Smooth muscle cell (in vitro differentiated cells): ENCODE measurements around the gene MAP3K15. TPM values are rescaled to one million over a fixed set of nuclear protein-coding genes. Genes with fewer than 3 reads are reported as not detected.

Source experiments
- DNase-seq: peaks from one replicate; lab custom pipeline; 2025; ENCODE audit not compliant: unreplicated experiment; lab: John Stamatoyannopoulos, UW
- H2AFZ ChIP-seq: fragments of 200-600 bp; sonication (generic); 2 replicates; pipeline ENCODE4 v1.6.0; 2016; ENCODE audit warnings: antibody characterized with exemption, low read depth, mild to moderate bottlenecking
- H3F3A ChIP-seq: fragments of 200-600 bp; sonication (generic); 2 replicates; pipeline ENCODE4 v1.6.0; 2017; ENCODE audit warnings: antibody characterized with exemption, low read depth
- H3K27ac ChIP-seq: fragments of 200-600 bp; sonication (generic); 2 replicates; pipeline ENCODE4 v1.5.1; 2016; ENCODE audit warnings: low read depth, mild to moderate bottlenecking
- H3K27me3 ChIP-seq: fragments of 200-600 bp; sonication (generic); 2 replicates; pipeline ENCODE4 v1.6.1; 2016; ENCODE audit warnings: low read depth, mild to moderate bottlenecking
- H3K36me3 ChIP-seq: fragments of 200-600 bp; sonication (generic); 2 replicates; pipeline ENCODE4 v1.5.1; 2016; ENCODE audit warnings: low read depth
- H3K4me1 ChIP-seq: fragments of 200-600 bp; sonication (generic); 2 replicates; pipeline ENCODE4 v1.5.1; 2016; ENCODE audit warnings: low read depth
- H3K4me2 ChIP-seq: fragments of 200-600 bp; sonication (generic); 2 replicates; pipeline ENCODE4 v1.6.0; 2016; ENCODE audit warnings: mild to moderate bottlenecking
- H3K4me3 ChIP-seq: fragments of 200-600 bp; sonication (generic); 2 replicates; pipeline ENCODE4 v1.5.1; 2016; ENCODE audit warnings: mild to moderate bottlenecking
- H3K79me2 ChIP-seq: fragments of 200-600 bp; sonication (generic); 2 replicates; pipeline ENCODE4 v1.6.0; 2016; ENCODE audit warnings: low read depth, mild to moderate bottlenecking
- H3K9ac ChIP-seq: fragments of 200-600 bp; sonication (generic); 2 replicates; pipeline ENCODE4 v1.6.0; 2016; ENCODE audit warnings: low read depth
- H3K9me3 ChIP-seq: fragments of 200-600 bp; sonication (generic); replicated peaks from 2 replicates; pipeline ENCODE4 v1.5.1; 2016; ENCODE audit warnings: low read depth
- H4K20me1 ChIP-seq: fragments of 200-600 bp; sonication (generic); 2 replicates; pipeline ENCODE4 v1.6.0; 2016; ENCODE audit warnings: low read depth
- CTCF ChIP-seq: fragments of 200-600 bp; sonication (generic); IDR thresholded peaks from 2 replicates; pipeline ENCODE4 v1.5.1; 2017; ENCODE audit warnings: borderline replicate concordance, mild to moderate bottlenecking, antibody characterized with exemption; ENCODE audit not compliant: insufficient read depth, poor library complexity, severe bottlenecking
- WGBS: methylation state at CpG from one replicate; pipeline ENCODE4 v1.1.7; 2016; ENCODE audit warnings: low lambda C conversion rate; 5-methylcytosine and 5-hydroxymethylcytosine counted together
- polyA plus RNA-seq: library from polyadenylated mRNA; unstranded; fragments of >200 nt; fragmentation: Nextera tagmentation; extraction: Ambion mirVana; gene quantifications from 2 replicates; pipeline ENCODE4 v1.2.1, GENCODE V29; 2016
- total RNA-seq: library from RNA; depleted of rRNA; stranded (reverse); fragments of >200 nt; gene quantifications from 2 replicates; pipeline ENCODE4 v1.2.3, GENCODE V29; 2014

Gene MAP3K15
- total and polyA plus RNA-seq, 2 experiments from 2014 or later, result 1.6 TPM; not detected in 1

GRCh38 chrX:19389227-19389845 is 126.0 kb downstream of the MAP3K15 start:
- Histone ChIP-seq H4K20me1 (no peaks in the 10 kb centered on the region), H3K27me3 (no peaks in the 10 kb centered on the region), H3K4me3 (no peak overlapping the region), H3K4me2 (no peak overlapping the region), H2AFZ (no peak overlapping the region), H3K9ac (no peak overlapping the region), H3K79me2 (no peaks in the 10 kb centered on the region), H3F3A (no peaks in the 10 kb centered on the region), H3K36me3 (no peaks in the 10 kb centered on the region), H3K27ac (no peak overlapping the region), H3K9me3 (peaks cover 3% of the 10 kb centered on the region), H3K4me1 (no peaks in the 10 kb centered on the region)
- TF ChIP-seq CTCF, result no peak
- 63% methylated on average over 4 of the region's 4 CpGs for WGBS
- no peak for DNase-seq

- no peak for TF ChIP-seq CTCF
- no peak for DNase-seq
- no peak overlapping the region for H2AFZ ChIP-seq
- no peak overlapping the region for H3K9ac ChIP-seq
- no peaks in the 10 kb centered on the region for H3K4me1 ChIP-seq
- no peak overlapping the region for H3K4me3 ChIP-seq
- no peaks in the 10 kb centered on the region for H3K79me2 ChIP-seq
- no peaks in the 10 kb centered on the region for H3F3A ChIP-seq
- peaks cover 3% of the 10 kb centered on the region for H3K9me3 ChIP-seq
- H3K36me3 ChIP-seq, result no peaks in the 10 kb centered on the region
- H3K27ac ChIP-seq, result no peak overlapping the region
- 83% methylated on average over 8 of the region's 8 CpGs for WGBS
- no peaks in the 10 kb centered on the region for H4K20me1 ChIP-seq
- H3K27me3 ChIP-seq, result no peaks in the 10 kb centered on the region
- H3K4me2 ChIP-seq, result no peak overlapping the region
Measured at GRCh38 chrX:19388741-19389140, 126.6 kb downstream of the MAP3K15 start.

GRCh38 chrX:19388064-19388679 is 127.1 kb downstream of the MAP3K15 start:
- Histone ChIP-seq H2AFZ (no peak overlapping the region), H3K36me3 (no peaks in the 10 kb centered on the region), H3K4me3 (no peak overlapping the region), H3K9ac (no peak overlapping the region), H3K4me2 (no peak overlapping the region), H3K9me3 (peaks cover 3% of the 10 kb centered on the region), H4K20me1 (no peaks in the 10 kb centered on the region), H3K79me2 (no peaks in the 10 kb centered on the region), H3K27me3 (no peaks in the 10 kb centered on the region), H3F3A (no peaks in the 10 kb centered on the region), H3K4me1 (no peaks in the 10 kb centered on the region), H3K27ac (no peak overlapping the region)
- no peak for TF ChIP-seq CTCF
- WGBS, result 81% methylated on average over 13 of the region's 13 CpGs
- DNase-seq, result no peak

GRCh38 chrX:19386679-19387078 is 128.6 kb downstream of the MAP3K15 start:
- no peak for TF ChIP-seq CTCF
- H3K27me3 ChIP-seq, result no peaks in the 10 kb centered on the region

More at GRCh38 chrX:19386679-19387078, 128.6 kb downstream of the MAP3K15 start:
- Histone ChIP-seq H3K36me3 (no peaks in the 10 kb centered on the region), H3K4me3 (no peak overlapping the region), H4K20me1 (no peaks in the 10 kb centered on the region), H3K9me3 (peaks cover 3% of the 10 kb centered on the region), H3F3A (no peaks in the 10 kb centered on the region), H3K4me2 (no peak overlapping the region), H3K4me1 (no peaks in the 10 kb centered on the region), H3K27ac (no peak overlapping the region), H3K9ac (no peak overlapping the region), H2AFZ (no peak overlapping the region), H3K79me2 (no peaks in the 10 kb centered on the region)
- no peak for DNase-seq
- WGBS, result 78% methylated on average over 4 of the region's 4 CpGs
